Rectal smooth muscle tissue (tissue), 1 donor: ENCODE results near the gene PHF21A.

Experiments
- H3K27ac ChIP-seq: one replicate; pipeline ENCODE4 v1.7.0; 2013; ENCODE audit warnings: low read depth, low read length, inconsistent platforms
- H3K27me3 ChIP-seq: one replicate; pipeline ENCODE4 v1.7.0; 2013; ENCODE audit warnings: low read length; ENCODE audit not compliant: control insufficient read depth, insufficient read depth
- H3K36me3 ChIP-seq: one replicate; pipeline ENCODE4 v1.7.0; 2013; ENCODE audit warnings: low read length; ENCODE audit not compliant: control insufficient read depth, insufficient read depth
- H3K4me1 ChIP-seq: one replicate; pipeline ENCODE4 v1.7.0; 2013; ENCODE audit warnings: low read length; ENCODE audit not compliant: control insufficient read depth, insufficient read depth
- H3K4me3 ChIP-seq: one replicate; pipeline ENCODE4 v1.7.0; 2013; ENCODE audit warnings: low read length
- H3K9ac ChIP-seq: one replicate; pipeline ENCODE4 v1.7.0; 2013; ENCODE audit warnings: low read length

Gene PHF21A

GRCh38 chr11:46121301-46121723 is at the start of gene PHF21A:
TSS of gene PHF21A (minus strand) at chr11:46121454. CDS start at chr11:46084219, 37,235 bp downstream.
- H3K27ac ChIP-seq: peak within 1 kb of the TSS; percentile 88
- peak within 1 kb of the TSS; percentile 91 for H3K9ac ChIP-seq
- H3K4me3 ChIP-seq: peak within 1 kb of the TSS; percentile 84

GRCh38 chr11:46170797-46171196 is 49.5 kb upstream of the PHF21A start:
- Histone ChIP-seq H3K27me3 (no peaks in the 10 kb centered on the region), H3K4me3 (no peak overlapping the region), H3K27ac (no peak overlapping the region), H3K36me3 (no peaks in the 10 kb centered on the region), H3K4me1 (no peaks in the 10 kb centered on the region), H3K9ac (no peak overlapping the region)

More at GRCh38 chr11:46121301-46121723, at the start of gene PHF21A:
- H3K36me3 ChIP-seq: no peaks in the 10 kb centered on the region
- peaks cover 7% of the 10 kb centered on the region for H3K4me1 ChIP-seq
- H3K27me3 ChIP-seq: no peaks in the 10 kb centered on the region

GRCh38 chr11:46162700-46163099 is 41.4 kb upstream of the PHF21A start:
- Histone ChIP-seq H3K36me3 (no peaks in the 10 kb centered on the region), H3K27ac (no peak overlapping the region), H3K27me3 (no peaks in the 10 kb centered on the region), H3K4me1 (no peaks in the 10 kb centered on the region), H3K9ac (no peak overlapping the region), H3K4me3 (no peak overlapping the region)

- Histone ChIP-seq H3K27ac (no peak overlapping the region), H3K27me3 (no peaks in the 10 kb centered on the region), H3K9ac (no peak overlapping the region), H3K4me3 (no peak overlapping the region), H3K4me1 (no peaks in the 10 kb centered on the region), H3K36me3 (no peaks in the 10 kb centered on the region)
Observed at GRCh38 chr11:46161201-46161600, 39.9 kb upstream of the PHF21A start.

- Histone ChIP-seq H3K9ac (no peak overlapping the region), H3K4me3 (no peak overlapping the region), H3K27me3 (no peaks in the 10 kb centered on the region), H3K36me3 (no peaks in the 10 kb centered on the region), H3K27ac (no peak overlapping the region), H3K4me1 (no peaks in the 10 kb centered on the region)
Observed at GRCh38 chr11:46160100-46160499, 38.8 kb upstream of the PHF21A start.

- Histone ChIP-seq H3K4me1 (no peaks in the 10 kb centered on the region), H3K27me3 (no peaks in the 10 kb centered on the region), H3K4me3 (no peak overlapping the region), H3K27ac (no peak overlapping the region), H3K9ac (no peak overlapping the region), H3K36me3 (no peaks in the 10 kb centered on the region)
Observed at GRCh38 chr11:46159680-46160079, 38.4 kb upstream of the PHF21A start.

- Histone ChIP-seq H3K36me3 (no peaks in the 10 kb centered on the region), H3K4me3 (no peak overlapping the region), H3K9ac (no peak overlapping the region), H3K4me1 (no peaks in the 10 kb centered on the region), H3K27ac (no peak overlapping the region), H3K27me3 (no peaks in the 10 kb centered on the region)
Observed at GRCh38 chr11:46149826-46150225, 28.6 kb upstream of the PHF21A start.

GRCh38 chr11:46149342-46149741 is 28.1 kb upstream of the PHF21A start:
- Histone ChIP-seq H3K4me1 (no peaks in the 10 kb centered on the region), H3K9ac (no peak overlapping the region)

GRCh38 chr11:46144741-46145140 is 23.5 kb upstream of the PHF21A start:
- Histone ChIP-seq H3K27ac (no peak overlapping the region), H3K27me3 (no peaks in the 10 kb centered on the region), H3K4me3 (no peak overlapping the region), H3K9ac (no peak overlapping the region), H3K4me1 (no peaks in the 10 kb centered on the region), H3K36me3 (no peaks in the 10 kb centered on the region)

More at GRCh38 chr11:46149342-46149741, 28.1 kb upstream of the PHF21A start:
- Histone ChIP-seq H3K27ac (no peak overlapping the region), H3K27me3 (no peaks in the 10 kb centered on the region), H3K4me3 (no peak overlapping the region), H3K36me3 (no peaks in the 10 kb centered on the region)

GRCh38 chr11:46143049-46143806 is 22.0 kb upstream of the PHF21A start:
- H3K4me3 ChIP-seq: no peak overlapping the region
- H3K4me1 ChIP-seq: no peaks in the 10 kb centered on the region
- H3K36me3 ChIP-seq: no peaks in the 10 kb centered on the region
- no peak overlapping the region for H3K9ac ChIP-seq
- no peaks in the 10 kb centered on the region for H3K27me3 ChIP-seq
- H3K27ac ChIP-seq: no peak overlapping the region

- no peak overlapping the region for H3K4me3 ChIP-seq
- no peaks in the 10 kb centered on the region for H3K36me3 ChIP-seq
- no peaks in the 10 kb centered on the region for H3K4me1 ChIP-seq
- no peak overlapping the region for H3K27ac ChIP-seq
- no peaks in the 10 kb centered on the region for H3K27me3 ChIP-seq
- no peak overlapping the region for H3K9ac ChIP-seq
Observed at GRCh38 chr11:46142561-46142960, 21.3 kb upstream of the PHF21A start.

GRCh38 chr11:46141597-46141996 is 20.3 kb upstream of the PHF21A start:
- Histone ChIP-seq H3K4me1 (no peaks in the 10 kb centered on the region), H3K27ac (no peak overlapping the region), H3K27me3 (no peaks in the 10 kb centered on the region), H3K36me3 (no peaks in the 10 kb centered on the region), H3K9ac (no peak overlapping the region), H3K4me3 (no peak overlapping the region)

GRCh38 chr11:46134540-46134939 is 13.3 kb upstream of the PHF21A start:
- Histone ChIP-seq H3K27ac (no peak overlapping the region), H3K36me3 (no peaks in the 10 kb centered on the region), H3K27me3 (no peaks in the 10 kb centered on the region), H3K4me3 (no peak overlapping the region), H3K9ac (no peak overlapping the region), H3K4me1 (no peaks in the 10 kb centered on the region)
